GM13977 (cell line): Measurements from ENCODE around the gene TBC1D7.

ENCODE experiments used
- DNase-seq: peaks from one replicate; pipeline ENCODE4 v3.0.0; 2012; ENCODE audit warnings: low spot score
- in situ Hi-C: fragments of 300-500 bp; cut with MboI; formaldehyde crosslinking; loops from one replicate; pipeline ENCODE4 v1.12.0; 2022; ENCODE audit warnings: low sequenced_read_pairs, low pct_unique_long_range_greater_than_20kb, mixed read lengths, inconsistent platforms; ENCODE audit not compliant: unreplicated experiment
- TF ChIP-seq, protein P1 (sequence below): IDR thresholded peaks from 2 replicates; pipeline ENCODE4 v1.5.1; 2012; ENCODE audit warnings: mild to moderate bottlenecking, control low read depth; ENCODE audit not compliant: insufficient read depth; ENCODE audit errors: extremely low read depth, missing control alignments

The TBC1D7 gene

DNA sequence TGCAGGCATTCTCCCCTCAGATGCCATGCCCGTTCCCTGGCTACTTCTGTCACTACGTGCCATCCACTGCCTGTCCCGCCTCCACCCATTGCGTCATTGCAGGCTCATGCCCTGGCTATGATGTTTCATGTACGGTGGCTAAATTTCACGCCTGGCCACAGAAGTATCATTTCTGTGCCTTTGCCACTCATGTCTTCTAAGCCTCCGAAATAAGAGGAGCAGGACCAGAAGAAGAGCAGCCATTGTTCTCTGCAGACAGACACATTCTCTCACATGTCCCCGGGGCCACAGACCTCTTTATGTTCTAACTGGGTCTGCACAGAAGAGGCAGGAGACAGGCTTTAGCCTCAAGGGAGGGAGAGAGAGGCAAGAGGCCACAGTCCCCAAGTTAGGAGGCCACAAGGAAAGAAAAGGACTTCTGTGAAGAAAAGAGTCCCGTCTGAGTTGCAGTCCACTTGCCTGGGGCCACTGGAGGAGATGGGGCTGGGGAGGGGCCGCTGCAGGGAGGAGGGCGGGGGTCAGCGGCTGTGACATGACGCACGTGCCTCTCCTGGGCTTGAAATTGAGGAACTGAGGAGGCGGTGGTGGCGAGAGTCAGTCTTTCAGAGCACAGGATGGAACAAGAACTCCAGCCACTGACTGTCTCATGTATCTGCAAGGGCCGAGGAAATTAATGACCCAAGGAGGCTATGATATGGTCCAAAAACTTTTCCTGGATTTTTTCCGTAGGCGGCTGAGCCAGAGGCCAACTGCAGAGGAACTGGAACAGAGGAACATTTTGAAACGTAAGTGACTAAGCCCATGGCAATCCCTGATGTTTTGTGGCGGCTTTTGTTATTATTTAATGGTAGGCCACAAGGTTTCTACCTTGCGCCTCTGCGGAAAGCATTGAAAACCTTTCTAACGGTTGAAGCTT lies 55.9 kb downstream of the TBC1D7 start:
- DNase-seq = no peak
- TF ChIP-seq, protein P1, sequence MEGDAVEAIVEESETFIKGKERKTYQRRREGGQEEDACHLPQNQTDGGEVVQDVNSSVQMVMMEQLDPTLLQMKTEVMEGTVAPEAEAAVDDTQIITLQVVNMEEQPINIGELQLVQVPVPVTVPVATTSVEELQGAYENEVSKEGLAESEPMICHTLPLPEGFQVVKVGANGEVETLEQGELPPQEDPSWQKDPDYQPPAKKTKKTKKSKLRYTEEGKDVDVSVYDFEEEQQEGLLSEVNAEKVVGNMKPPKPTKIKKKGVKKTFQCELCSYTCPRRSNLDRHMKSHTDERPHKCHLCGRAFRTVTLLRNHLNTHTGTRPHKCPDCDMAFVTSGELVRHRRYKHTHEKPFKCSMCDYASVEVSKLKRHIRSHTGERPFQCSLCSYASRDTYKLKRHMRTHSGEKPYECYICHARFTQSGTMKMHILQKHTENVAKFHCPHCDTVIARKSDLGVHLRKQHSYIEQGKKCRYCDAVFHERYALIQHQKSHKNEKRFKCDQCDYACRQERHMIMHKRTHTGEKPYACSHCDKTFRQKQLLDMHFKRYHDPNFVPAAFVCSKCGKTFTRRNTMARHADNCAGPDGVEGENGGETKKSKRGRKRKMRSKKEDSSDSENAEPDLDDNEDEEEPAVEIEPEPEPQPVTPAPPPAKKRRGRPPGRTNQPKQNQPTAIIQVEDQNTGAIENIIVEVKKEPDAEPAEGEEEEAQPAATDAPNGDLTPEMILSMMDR = peak; percentile 34
- in situ Hi-C loops = no loop called here

DNA sequence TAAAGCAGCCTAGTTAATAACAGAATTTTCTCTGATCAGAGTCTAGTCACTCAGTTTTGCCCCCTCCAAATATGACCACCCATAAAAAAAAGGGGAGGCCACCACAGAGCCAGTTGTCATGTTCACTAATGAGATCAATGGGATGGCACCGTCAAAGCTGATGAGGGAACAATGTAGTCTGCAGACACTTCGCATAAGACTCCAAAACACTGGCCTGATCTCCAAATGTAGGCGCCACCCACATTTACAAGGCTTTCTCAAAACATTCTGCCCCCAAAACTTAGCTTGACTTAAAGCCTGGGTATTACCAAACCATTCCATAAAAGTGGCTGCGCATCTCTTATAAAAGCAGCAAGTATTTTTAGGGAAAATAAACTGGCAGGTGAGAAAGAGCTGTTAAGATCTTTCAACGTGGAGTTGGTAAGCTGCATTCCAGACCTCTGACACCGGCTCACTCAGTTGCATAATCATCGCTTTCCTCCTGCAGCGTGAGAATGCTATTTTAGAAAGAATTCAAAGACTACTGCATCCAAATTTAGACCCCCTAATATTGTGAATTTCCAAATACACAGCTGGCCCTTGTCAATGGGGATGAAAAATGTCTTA lies 59.3 kb downstream of the TBC1D7 start:
- in situ Hi-C loops = no loop called here
- no peak for DNase-seq
- TF ChIP-seq, protein P1 = no peak

DNA sequence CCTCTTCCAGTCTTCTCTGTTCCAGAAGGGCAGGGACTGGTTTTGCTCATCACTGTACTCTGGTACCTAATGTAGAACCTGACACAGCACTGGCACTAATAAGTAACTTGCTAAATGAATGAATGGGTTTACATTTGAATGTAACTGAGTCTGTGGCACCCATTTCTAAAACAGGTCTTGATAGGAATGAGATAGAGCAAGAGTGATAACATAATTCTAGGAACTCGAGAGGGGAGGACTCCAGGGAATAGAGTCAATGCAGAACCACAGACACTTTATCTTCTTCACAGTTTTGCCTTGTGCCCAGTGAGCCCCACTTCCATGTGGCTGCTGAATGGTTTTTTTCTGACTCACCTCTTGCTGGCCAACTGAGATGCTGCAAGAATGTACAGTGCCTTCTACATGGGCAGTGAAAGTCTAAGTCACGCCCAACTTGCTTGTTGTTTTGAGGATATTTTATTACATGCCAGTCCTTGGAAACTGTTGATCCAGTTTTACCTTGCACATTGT lies 61.1 kb downstream of the TBC1D7 start:
- in situ Hi-C loops = no loop called here
- DNase-seq = no peak
- TF ChIP-seq, protein P1 = no peak

DNA sequence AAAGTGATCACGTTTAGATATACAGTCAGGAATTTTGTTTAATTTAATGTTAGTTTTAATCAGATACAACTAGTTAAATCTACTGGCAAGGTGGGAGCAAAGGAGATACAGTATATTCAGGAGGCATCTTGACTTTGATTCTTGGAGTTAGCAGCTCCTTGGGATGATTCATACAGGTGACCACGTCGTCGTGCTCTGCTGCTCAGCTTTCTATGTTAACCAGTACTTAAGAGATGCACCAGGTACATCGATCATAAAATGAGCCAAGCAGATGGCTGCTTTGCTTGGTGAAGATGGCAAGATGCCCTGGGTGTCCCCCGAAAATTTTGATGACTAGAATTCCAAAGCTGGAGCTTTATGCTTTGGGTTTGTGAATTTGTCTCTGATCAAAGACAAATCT lies 64.7 kb downstream of the TBC1D7 start:
- no peak for DNase-seq
- in situ Hi-C loops = no loop called here

DNA sequence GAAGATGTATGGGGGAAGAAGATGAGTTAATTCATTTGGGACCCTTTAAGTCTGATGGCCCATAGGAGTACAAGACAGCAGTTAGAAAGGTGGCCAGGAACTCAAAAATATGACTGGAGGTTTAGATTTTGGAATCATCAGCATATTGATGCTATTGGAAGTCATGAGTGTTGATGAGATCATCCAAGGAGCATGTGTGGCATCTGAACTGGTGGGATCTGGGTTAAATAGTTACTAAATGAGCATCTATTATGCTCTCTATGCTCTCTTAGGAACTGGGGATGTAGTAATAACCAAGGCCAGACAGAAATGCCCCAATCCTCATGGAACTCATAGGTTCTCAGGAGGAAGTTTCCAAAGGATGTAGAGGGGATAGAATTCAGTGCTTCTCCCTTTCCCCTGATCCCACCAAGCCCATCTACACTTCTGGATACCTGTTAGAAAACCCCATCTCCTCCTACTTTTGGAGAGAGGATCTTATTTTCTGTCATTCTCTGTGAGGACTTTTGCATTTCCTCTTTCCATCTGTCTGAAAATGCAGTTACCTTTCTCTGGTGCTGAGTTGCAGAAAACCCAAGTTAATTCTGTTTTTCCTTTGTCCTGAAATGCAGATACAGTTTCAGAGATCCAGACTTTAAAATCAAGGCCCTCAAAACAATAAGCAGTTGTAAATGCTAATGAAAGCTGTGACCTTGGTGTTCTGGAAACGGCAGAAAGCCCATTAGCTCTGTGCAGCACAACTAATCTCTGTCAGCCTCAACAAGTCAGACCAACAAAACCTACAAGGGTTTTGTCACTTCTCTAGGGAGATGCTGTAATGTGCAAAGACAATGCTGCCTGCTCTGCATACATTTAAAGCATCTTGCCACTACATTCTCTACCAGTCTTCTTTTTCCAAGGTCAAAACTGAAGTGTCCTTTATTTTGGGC lies 65.8 kb downstream of the TBC1D7 start:
- in situ Hi-C loops = no loop called here
- no peak for DNase-seq
- TF ChIP-seq, protein P1 = no peak

More for the DNA sequence above, 64.7 kb downstream of the TBC1D7 start:
- TF ChIP-seq, protein P1 = no peak

DNA sequence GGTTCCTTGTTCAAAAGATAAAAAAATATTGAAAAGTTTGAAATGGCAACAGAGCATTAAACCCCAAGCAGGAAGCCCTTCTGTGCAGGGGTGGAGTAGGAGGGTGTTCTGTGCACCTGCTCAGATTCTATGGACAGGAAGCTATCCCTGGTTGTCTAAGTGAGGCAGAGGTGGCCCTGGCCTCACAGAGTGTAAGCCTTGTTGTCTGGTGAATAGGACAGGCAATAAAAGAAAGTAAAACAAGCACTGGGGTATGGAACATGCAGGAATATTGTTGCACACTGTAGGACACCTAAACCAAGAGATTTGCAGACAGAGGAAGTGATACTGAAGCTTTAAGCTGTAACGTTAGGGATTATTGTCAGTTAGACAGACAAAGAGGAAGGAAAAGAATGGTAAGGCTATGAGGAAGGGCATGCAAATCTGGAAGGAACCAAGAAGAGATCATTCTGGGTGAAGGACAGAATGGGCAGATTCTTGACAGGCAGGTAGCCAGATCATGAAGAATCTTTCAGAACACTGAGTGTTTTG lies 66.8 kb downstream of the TBC1D7 start:
- in situ Hi-C loops = no loop called here
- TF ChIP-seq, protein P1 = no peak
- DNase-seq = no peak
